Stomach (tissue), 4 donors: Measurements from ENCODE around the gene PLOD2.

ENCODE experiments used
- CTCF ChIP-seq, 7 experiments: fragments of 450-650 bp in 4 of 7; fragments of 200-600 bp in 3 of 7; sonication (generic) in 3 of 7; IDR thresholded peaks; one replicate each; pipeline ENCODE4 v1.5.1; 2016 to 2019; ENCODE audit warnings: antibody characterized with exemption in 7 of 7, control low read depth in 2 of 7, mild to moderate bottlenecking in 1 of 7
- POLR2AphosphoS5 ChIP-seq, 3 donors: sonication (generic); formaldehyde crosslinking; IDR thresholded peaks; one replicate each; pipeline ENCODE4 v1.6.1; 2016; ENCODE audit warnings: antibody characterized with exemption in 3 of 3

GRCh38 chr3:146102885-146103284 lies 58.1 kb downstream of the PLOD2 start:
- TF ChIP-seq POLR2AphosphoS5 (IDR thresholded peaks at IDR 0.05) (no peak), CTCF (IDR thresholded peaks at IDR 0.05) (no peak)
